WERI-Rb-1 (cell line): ENCODE measurements around the gene OAT.
A peak's percentile ranks its signal among the peaks of the same experiment; 100 is the strongest.

Source experiments
- DNase-seq: peaks from one replicate; pipeline ENCODE4 v3.0.0-alpha.2; 2020
- H3K27ac ChIP-seq: fragments of 250-450 bp; sonication (Bioruptor Pico); 2 replicates; pipeline ENCODE4 v1.5.1; 2020; ENCODE audit warnings: mild to moderate bottlenecking, moderate library complexity
- H3K27me3 ChIP-seq: fragments of 250-450 bp; sonication (Bioruptor Pico); 2 replicates; pipeline ENCODE4 v1.5.1; 2021; ENCODE audit warnings: mild to moderate bottlenecking, low read depth, moderate library complexity; ENCODE audit not compliant: insufficient read depth, severe bottlenecking
- H3K36me3 ChIP-seq: fragments of 250-450 bp; sonication (Bioruptor Pico); 2 replicates; pipeline ENCODE4 v1.5.1; 2020; ENCODE audit warnings: mild to moderate bottlenecking, moderate library complexity
- H3K4me3 ChIP-seq: 2 replicates; pipeline ENCODE4 v1.5.1; 2011; ENCODE audit warnings: low read depth, mild to moderate bottlenecking, control low read depth, low read length
- H3K9me3 ChIP-seq: fragments of 250-450 bp; sonication (Bioruptor Pico); 2 replicates; pipeline ENCODE4 v1.5.1; 2021; ENCODE audit warnings: mild to moderate bottlenecking, moderate library complexity; ENCODE audit not compliant: severe bottlenecking
- CTCF ChIP-seq: IDR thresholded peaks from 2 replicates; pipeline ENCODE4 v1.5.1; 2011; ENCODE audit warnings: low read depth, mild to moderate bottlenecking, control low read depth, inconsistent platforms, low read length

The OAT gene

GRCh38 chr10:124387078-124387874 lies 31.4 kb downstream of the OAT start:
- DNase-seq: no peak
- H3K4me3 ChIP-seq: no peak overlapping the region
- H3K27ac ChIP-seq: no peak overlapping the region
- H3K27me3 ChIP-seq: peaks cover 48% of the 10 kb centered on the region
- H3K36me3 ChIP-seq: no peaks in the 10 kb centered on the region
- peak; percentile 36; the same call in 1 of the 2 replicates for TF ChIP-seq CTCF
- H3K9me3 ChIP-seq: no peaks in the 10 kb centered on the region

- Histone ChIP-seq H3K4me3 (no peak overlapping the region), H3K27ac (no peak overlapping the region), H3K9me3 (no peaks in the 10 kb centered on the region), H3K27me3 (peaks cover 54% of the 10 kb centered on the region), H3K36me3 (no peaks in the 10 kb centered on the region)
- DNase-seq: no peak
- no peak for TF ChIP-seq CTCF
Observed at GRCh38 chr10:124386186-124387077, 32.3 kb downstream of the OAT start.

GRCh38 chr10:124385627-124386185 lies 33.0 kb downstream of the OAT start:
- Histone ChIP-seq H3K27me3 (peaks cover 56% of the 10 kb centered on the region), H3K4me3 (no peak overlapping the region), H3K9me3 (no peaks in the 10 kb centered on the region), H3K27ac (no peak overlapping the region), H3K36me3 (no peaks in the 10 kb centered on the region)
- TF ChIP-seq CTCF: no peak
- no peak for DNase-seq

GRCh38 chr10:124384591-124385190 lies 34.0 kb downstream of the OAT start:
- Histone ChIP-seq H3K27me3 (peaks cover 61% of the 10 kb centered on the region), H3K9me3 (no peaks in the 10 kb centered on the region), H3K27ac (no peak overlapping the region), H3K4me3 (no peak overlapping the region), H3K36me3 (no peaks in the 10 kb centered on the region)
- TF ChIP-seq CTCF: no peak
- DNase-seq: no peak

GRCh38 chr10:124384172-124384571 lies 34.6 kb downstream of the OAT start:
- no peak for DNase-seq
- H3K27ac ChIP-seq: no peak overlapping the region
- H3K36me3 ChIP-seq: no peaks in the 10 kb centered on the region
- peaks cover 64% of the 10 kb centered on the region for H3K27me3 ChIP-seq
- no peaks in the 10 kb centered on the region for H3K9me3 ChIP-seq
- no peak for TF ChIP-seq CTCF
- no peak overlapping the region for H3K4me3 ChIP-seq
